ENCODE measurements around the gene PTH2R.

- TF ChIP-seq CTCF (conservative IDR thresholded peaks at IDR 0.05; ENCODE audit: low read depth in 2 of 2) (no peak), EZH2 (IDR thresholded peaks at IDR 0.05; ENCODE audit: low read depth, unreplicated experiment) (no peak), POLR2AphosphoS5 (IDR thresholded peaks at IDR 0.05; ENCODE audit: low read depth) (no peak), CREB1 (CRISPR knock-in tag; IDR thresholded peaks at IDR 0.05; ENCODE audit: low read depth) (no peak), EZH2phosphoT487 (IDR thresholded peaks at IDR 0.05; ENCODE audit: unreplicated experiment) (no peak), REST (IDR thresholded peaks at IDR 0.05; ENCODE audit: unreplicated experiment) (no peak), JUNB (IDR thresholded peaks at IDR 0.05; ENCODE audit: unreplicated experiment) (no peak)
These were observed 78.8 kb downstream of the PTH2R start for GRCh38 chr2:208485390-208485789.

All from GM23338 (cell line).